A549 treated with GW870086 at 1 μM for 4 hours (cell line): ENCODE results near the gene AKAP17A. TPM values are rescaled to one million over a fixed set of nuclear protein-coding genes. Genes with fewer than 3 reads are reported as not detected.

ENCODE experiments used
- total RNA-seq: library from RNA; stranded (reverse); fragments of 200-300 nt; extraction: Qiagen RNA extraction; gene quantifications from 5 replicates; pipeline ENCODE4 v1.2.3, GENCODE V29; 2022; ENCODE audit warnings: low read depth

AKAP17A gene, protein sequence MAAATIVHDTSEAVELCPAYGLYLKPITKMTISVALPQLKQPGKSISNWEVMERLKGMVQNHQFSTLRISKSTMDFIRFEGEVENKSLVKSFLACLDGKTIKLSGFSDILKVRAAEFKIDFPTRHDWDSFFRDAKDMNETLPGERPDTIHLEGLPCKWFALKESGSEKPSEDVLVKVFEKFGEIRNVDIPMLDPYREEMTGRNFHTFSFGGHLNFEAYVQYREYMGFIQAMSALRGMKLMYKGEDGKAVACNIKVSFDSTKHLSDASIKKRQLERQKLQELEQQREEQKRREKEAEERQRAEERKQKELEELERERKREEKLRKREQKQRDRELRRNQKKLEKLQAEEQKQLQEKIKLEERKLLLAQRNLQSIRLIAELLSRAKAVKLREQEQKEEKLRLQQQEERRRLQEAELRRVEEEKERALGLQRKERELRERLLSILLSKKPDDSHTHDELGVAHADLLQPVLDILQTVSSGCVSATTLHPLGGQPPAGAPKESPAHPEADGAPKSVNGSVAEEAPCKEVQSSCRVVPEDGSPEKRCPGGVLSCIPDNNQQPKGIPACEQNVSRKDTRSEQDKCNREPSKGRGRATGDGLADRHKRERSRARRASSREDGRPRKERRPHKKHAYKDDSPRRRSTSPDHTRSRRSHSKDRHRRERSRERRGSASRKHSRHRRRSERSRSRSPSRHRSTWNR
- 27.1 to 40.9 TPM (median 36.6 TPM) in 5 replicates for total RNA-seq

DNA sequence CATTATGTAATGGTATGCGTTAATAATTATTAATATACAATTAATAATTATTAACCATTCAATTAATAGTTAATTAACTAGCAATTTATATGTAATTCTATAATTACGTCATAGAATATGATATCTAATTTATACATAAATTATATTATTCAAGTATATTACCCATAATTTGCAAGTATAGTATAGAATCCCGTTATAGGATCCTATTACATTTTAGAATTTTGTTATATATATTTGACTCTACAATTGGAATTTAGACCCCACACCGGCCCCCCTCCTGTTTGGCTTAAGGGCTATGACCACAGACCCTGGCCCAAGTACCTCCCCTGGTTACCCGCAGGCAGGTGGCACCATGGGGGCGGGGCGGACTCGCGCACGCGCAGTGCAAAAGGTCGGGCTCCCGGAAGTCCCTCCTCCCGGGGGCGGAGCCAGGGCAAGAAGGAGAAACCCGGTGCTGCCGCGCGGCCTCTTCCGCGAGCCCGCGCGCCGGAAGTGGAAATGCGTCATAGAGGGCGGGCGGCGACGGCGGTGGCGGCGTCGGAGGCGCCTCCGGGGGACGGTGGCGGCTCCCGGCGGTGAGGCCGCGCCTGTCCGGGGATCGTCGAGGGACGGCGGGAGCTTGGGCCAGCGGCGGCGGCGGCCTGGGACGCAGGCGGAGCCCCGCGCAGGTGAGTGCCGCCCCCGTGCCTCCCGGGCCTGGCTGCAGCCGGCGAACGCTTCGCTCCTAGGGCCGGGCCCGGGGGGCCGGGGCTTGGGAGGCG lies at the start of gene AKAP17A:
Gene AKAP17A, plus strand, starts transcription at position 503 of the 761 bp plus-strand sequence. CDS start 1,859 bp downstream, outside the sequence.

DNA sequence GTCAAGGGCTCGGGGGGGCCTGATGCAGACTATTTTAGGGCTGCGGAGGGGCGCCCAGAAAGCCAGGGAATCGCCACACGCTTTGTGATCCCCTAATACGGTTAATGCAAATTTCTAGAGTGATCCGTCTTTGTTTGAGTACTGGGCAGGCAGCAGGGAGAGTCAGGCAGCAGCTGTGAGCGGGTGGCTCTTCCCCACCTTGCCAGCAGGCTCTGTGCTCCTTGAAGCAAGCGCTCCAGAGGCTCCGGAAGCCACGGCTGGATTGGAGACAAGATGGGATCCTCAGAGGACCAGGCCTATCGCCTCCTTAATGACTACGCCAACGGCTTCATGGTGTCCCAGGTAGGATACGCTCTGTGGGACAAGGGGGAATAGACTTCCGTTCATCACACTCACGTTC lies 23.5 kb downstream of the AKAP17A start, which contains the start of gene ASMT:
Gene ASMT, plus strand, starts transcription at position 133 of the 400 bp plus-strand sequence. Its CDS starts 141 bp downstream, at position 274.

Other genes starting within 250 kb of the AKAP17A start
- gene SLC25A6, start 199.5 kb upstream of the AKAP17A start, total RNA-seq, result 415 to 456 TPM (median 446 TPM) in 5 replicates
- gene ASMTL, start 138.7 kb upstream of the AKAP17A start, total RNA-seq, result 18.0 to 19.5 TPM (median 18.9 TPM) in 5 replicates
- 0.02 to 0.10 TPM (median 0.07 TPM) in 3 of 5 replicates, not detected in the others for gene P2RY8, start 54.4 kb upstream of the AKAP17A start, total RNA-seq
- gene ASMT, start 23.5 kb downstream of the AKAP17A start, total RNA-seq, result 0.30 to 0.58 TPM (median 0.43 TPM) in 4 of 5 replicates, not detected in the other